ENCODE data around the gene SEC31B.

- TF ChIP-seq POLR2A (IDR thresholded peaks at IDR 0.05) (no peak), CTCF (IDR thresholded peaks at IDR 0.05) (no peak)
Measured at GRCh38 chr10:100519311-100520051, at the start of gene SEC31B.

Data from right lobe of liver (tissue), 4 donors.